ENCODE data around the gene PPM1L.

DNA sequence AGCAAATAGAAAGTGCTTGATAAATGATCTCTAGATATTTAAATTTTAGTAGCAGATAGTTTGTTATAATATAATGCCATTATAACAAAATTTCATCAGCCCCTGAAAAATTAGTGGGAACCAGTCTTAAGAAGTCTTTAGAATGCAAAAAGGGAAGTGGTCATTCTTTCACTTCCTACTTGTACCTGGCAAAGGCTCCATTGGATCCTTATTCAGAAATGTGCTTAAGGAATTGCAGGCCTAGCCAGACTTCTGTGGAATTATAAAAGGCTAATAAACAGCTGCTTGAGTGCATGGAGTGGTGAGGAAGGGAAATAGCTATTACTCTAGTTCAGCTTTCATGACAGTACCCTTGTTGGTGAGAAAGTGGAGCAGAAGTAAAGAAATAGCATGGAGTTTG is 24.2 kb downstream of the PPM1L start:
- TF ChIP-seq, protein P1, sequence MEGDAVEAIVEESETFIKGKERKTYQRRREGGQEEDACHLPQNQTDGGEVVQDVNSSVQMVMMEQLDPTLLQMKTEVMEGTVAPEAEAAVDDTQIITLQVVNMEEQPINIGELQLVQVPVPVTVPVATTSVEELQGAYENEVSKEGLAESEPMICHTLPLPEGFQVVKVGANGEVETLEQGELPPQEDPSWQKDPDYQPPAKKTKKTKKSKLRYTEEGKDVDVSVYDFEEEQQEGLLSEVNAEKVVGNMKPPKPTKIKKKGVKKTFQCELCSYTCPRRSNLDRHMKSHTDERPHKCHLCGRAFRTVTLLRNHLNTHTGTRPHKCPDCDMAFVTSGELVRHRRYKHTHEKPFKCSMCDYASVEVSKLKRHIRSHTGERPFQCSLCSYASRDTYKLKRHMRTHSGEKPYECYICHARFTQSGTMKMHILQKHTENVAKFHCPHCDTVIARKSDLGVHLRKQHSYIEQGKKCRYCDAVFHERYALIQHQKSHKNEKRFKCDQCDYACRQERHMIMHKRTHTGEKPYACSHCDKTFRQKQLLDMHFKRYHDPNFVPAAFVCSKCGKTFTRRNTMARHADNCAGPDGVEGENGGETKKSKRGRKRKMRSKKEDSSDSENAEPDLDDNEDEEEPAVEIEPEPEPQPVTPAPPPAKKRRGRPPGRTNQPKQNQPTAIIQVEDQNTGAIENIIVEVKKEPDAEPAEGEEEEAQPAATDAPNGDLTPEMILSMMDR (IDR thresholded peaks at IDR 0.05): no peak
- no peak for TF ChIP-seq POLR2A (IDR thresholded peaks at IDR 0.05)
